ENCODE measurements around the gene NRCAM. TPM values are rescaled to one million over a fixed set of nuclear protein-coding genes. Genes with fewer than 3 reads are reported as not detected.

The NRCAM gene
- total RNA-seq, 2 experiments from 2014 or later, result 3.4 to 7.0 TPM

DNA sequence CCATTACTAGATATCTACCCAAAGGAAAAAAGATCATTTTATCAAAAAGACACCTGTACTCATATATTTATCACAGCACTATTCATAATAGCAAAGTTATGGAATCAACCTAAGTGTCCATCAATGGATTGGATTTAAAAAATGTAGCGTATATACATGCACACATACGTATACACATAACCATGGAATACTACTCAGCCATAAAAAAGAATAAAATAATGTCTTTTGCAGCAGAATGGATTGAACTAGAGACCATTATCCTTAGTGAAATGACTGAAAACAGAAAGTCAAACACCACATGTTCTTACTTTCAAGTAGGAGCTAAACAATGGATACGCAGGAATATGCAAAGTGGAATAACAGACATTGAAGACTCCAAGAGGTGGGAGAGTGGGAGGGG is 168.4 kb downstream of the NRCAM start:
- Mint-ChIP-seq H3K9me3 (no peaks in the 10 kb centered on the region), H3K36me3 (ENCODE audit: low read depth) (no peaks in the 10 kb centered on the region), H3K27me3 (peaks cover 27% of the 10 kb centered on the region), H3K4me3 (no peak overlapping the region), H3K4me1 (ENCODE audit: low read depth) (no peaks in the 10 kb centered on the region), H3K27ac (no peak overlapping the region)
- Histone ChIP-seq H3K4me1 (ENCODE audit: insufficient read depth, low read length) (no peaks in the 10 kb centered on the region), H3K36me3 (ENCODE audit: insufficient read depth, low read length) (no peaks in the 10 kb centered on the region), H3K9me3 (ENCODE audit: control insufficient read depth in 1 of 2, insufficient read depth in 1 of 2, low read length in 2 of 2) (no peaks in the 10 kb centered on the region), H3K27me3 (ENCODE audit: control insufficient read depth in 1 of 2, insufficient read depth in 2 of 2, low read length in 2 of 2) (peaks cover 0 to 4% of the 10 kb centered on the region in 2 experiments), H3K4me3 (ENCODE audit: low read length) (no peak overlapping the region), H3K27ac (ENCODE audit: low read depth in 1 of 2, low read length in 2 of 2) (no peak overlapping the region)
- intact Hi-C loops (cut with DNase I, micrococcal nuclease), result no loop called here
- TF ChIP-seq CTCF (IDR thresholded peaks at IDR 0.05), result no peak
- no peak for ATAC-seq (ENCODE audit: poor library complexity)
- ChIA-PET POLR2A (no interaction called here), CTCF (no interaction called here)
- no peak for DNase-seq

DNA sequence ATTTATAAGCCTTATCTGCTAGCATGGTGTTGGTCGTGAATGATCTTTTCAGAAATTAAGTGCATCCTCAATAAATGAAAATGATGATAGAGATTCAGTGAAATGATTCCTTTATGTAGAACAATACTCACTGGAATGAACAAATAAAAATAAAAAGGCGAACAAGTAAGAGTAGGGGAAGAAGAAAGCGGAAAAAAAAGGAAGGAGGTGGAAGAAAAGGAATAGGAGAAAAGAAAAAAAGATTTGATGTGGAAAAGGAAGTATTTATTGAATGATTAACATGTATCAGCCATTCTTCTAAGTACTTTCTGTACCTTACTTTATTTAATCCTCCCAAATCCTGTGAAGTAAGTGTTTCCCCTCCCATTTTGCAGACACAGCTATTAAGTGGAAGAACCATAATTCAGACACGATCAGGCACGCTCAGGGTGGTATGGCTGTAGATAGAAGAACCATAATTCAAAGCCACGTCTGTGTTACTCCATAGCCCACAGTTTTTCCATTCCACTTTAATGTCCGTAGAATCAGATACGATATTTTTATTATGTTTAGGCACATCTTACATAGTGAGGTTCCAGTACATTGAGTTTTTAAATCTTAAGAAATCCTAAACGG is 169.8 kb downstream of the NRCAM start:
- Mint-ChIP-seq H3K9me3 (no peaks in the 10 kb centered on the region), H3K27me3 (peaks cover 27% of the 10 kb centered on the region), H3K4me3 (no peak overlapping the region), H3K36me3 (ENCODE audit: low read depth) (no peaks in the 10 kb centered on the region), H3K27ac (no peak overlapping the region), H3K4me1 (ENCODE audit: low read depth) (no peaks in the 10 kb centered on the region)
- Histone ChIP-seq H3K4me3 (ENCODE audit: low read length) (no peak overlapping the region), H3K9me3 (ENCODE audit: control insufficient read depth in 1 of 2, insufficient read depth in 1 of 2, low read length in 2 of 2) (no peaks in the 10 kb centered on the region), H3K27me3 (ENCODE audit: control insufficient read depth in 1 of 2, insufficient read depth in 2 of 2, low read length in 2 of 2) (peaks cover 0 to 4% of the 10 kb centered on the region in 2 experiments), H3K36me3 (ENCODE audit: insufficient read depth, low read length) (no peaks in the 10 kb centered on the region), H3K4me1 (ENCODE audit: insufficient read depth, low read length) (no peaks in the 10 kb centered on the region), H3K27ac (ENCODE audit: low read depth in 1 of 2, low read length in 2 of 2) (no peak overlapping the region)
- ATAC-seq (ENCODE audit: poor library complexity), result no peak
- intact Hi-C loops (cut with DNase I, micrococcal nuclease), result no loop called here
- CTCF ChIA-PET, result interaction anchor here (1.0 kb wide), 1 partner anchor 10 kb away, joined by 3 read pairs; no protein-coding TSS in a partner anchor
- DNase-seq, result no peak
- POLR2A ChIA-PET, result no interaction called here
- no peak for TF ChIP-seq CTCF (IDR thresholded peaks at IDR 0.05)

DNA sequence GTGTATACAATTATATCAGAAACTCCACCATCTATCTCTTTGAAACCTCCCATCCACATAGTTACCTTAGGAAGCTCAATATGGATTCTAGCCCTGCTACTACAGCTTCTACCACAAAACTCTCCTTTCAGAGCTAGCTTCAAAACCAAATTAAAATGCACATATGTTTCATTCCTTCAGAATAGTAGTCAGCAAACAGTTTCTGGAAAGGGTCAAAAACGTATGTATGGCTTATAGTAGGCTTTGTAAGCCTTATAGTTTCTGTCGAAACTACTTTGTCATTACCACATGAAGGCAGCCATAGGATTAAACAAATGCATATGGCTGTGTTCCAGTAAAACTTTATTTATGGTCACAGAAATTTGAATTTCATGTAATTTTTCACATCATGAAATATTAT is 170.5 kb downstream of the NRCAM start:
- no peak for DNase-seq
- intact Hi-C loops (cut with DNase I, micrococcal nuclease), result no loop called here
- H3K4me1 Mint-ChIP-seq (ENCODE audit: low read depth), result no peaks in the 10 kb centered on the region
- no peak for ATAC-seq (ENCODE audit: poor library complexity)
- H3K4me3 Mint-ChIP-seq, result no peak overlapping the region
- Histone ChIP-seq H3K27ac (ENCODE audit: low read depth in 1 of 2, low read length in 2 of 2) (no peak overlapping the region), H3K4me1 (ENCODE audit: insufficient read depth, low read length) (no peaks in the 10 kb centered on the region), H3K36me3 (ENCODE audit: insufficient read depth, low read length) (no peaks in the 10 kb centered on the region), H3K27me3 (ENCODE audit: control insufficient read depth in 1 of 2, insufficient read depth in 2 of 2, low read length in 2 of 2) (peaks cover 0 to 4% of the 10 kb centered on the region in 2 experiments), H3K4me3 (ENCODE audit: low read length) (no peak overlapping the region), H3K9me3 (ENCODE audit: control insufficient read depth in 1 of 2, insufficient read depth in 1 of 2, low read length in 2 of 2) (no peaks in the 10 kb centered on the region)
- no peak for TF ChIP-seq CTCF (IDR thresholded peaks at IDR 0.05)
- H3K27ac Mint-ChIP-seq, result no peak overlapping the region
- H3K9me3 Mint-ChIP-seq, result no peaks in the 10 kb centered on the region
- peaks cover 27% of the 10 kb centered on the region for H3K27me3 Mint-ChIP-seq
- H3K36me3 Mint-ChIP-seq (ENCODE audit: low read depth), result no peaks in the 10 kb centered on the region
- CTCF ChIA-PET, result no interaction called here
- POLR2A ChIA-PET, result no interaction called here
